ENCODE results near the gene NINJ2.

- TF ChIP-seq CTCF (IDR thresholded peaks at IDR 0.05) (no peak), POLR2A (IDR thresholded peaks at IDR 0.05) (no peak)
These were observed 31.0 kb downstream of the NINJ2 start for GRCh38 chr12:632102-632696.
